Muscle of arm (tissue), 12 donors: ENCODE measurements around the gene NOTO. TPM values are rescaled to one million over a fixed set of nuclear protein-coding genes. Genes with fewer than 3 reads are reported as not detected.
"Not testable (repeated sequence)": the region's sequence is repeated elsewhere in the genome, so short reads cannot be mapped to it uniquely, and the experiment has no call there.

Source experiments
- DNase-seq: peaks from one replicate; pipeline ENCODE4 v3.0.0-alpha.2; 2013
- polyA plus RNA-seq, 12 donors: library from polyadenylated mRNA; unstranded; fragments of 120-200 nt; gene quantifications; one replicate each; pipeline ENCODE4 v1.2.1, GENCODE V29; 2013; ENCODE audit not compliant: insufficient read length in 12 of 12

Gene NOTO
- polyA plus RNA-seq, 12 donors = 0.06 to 0.08 (median 0.07) TPM; not detected in 9

GRCh38 chr2:73197579-73197978 is 4.8 kb upstream of the NOTO start:
- no peak for DNase-seq

- DNase-seq = not testable (repeated sequence)
Measured at GRCh38 chr2:73200281-73200680, 2.1 kb upstream of the NOTO start.

GRCh38 chr2:73203055-73203681 is 794 bp downstream of the NOTO start:
- no peak for DNase-seq

- DNase-seq = no peak
Measured at GRCh38 chr2:73205611-73206010, 3.2 kb downstream of the NOTO start.

GRCh38 chr2:73208258-73208657 is 5.9 kb downstream of the NOTO start:
- no peak for DNase-seq

- DNase-seq = no peak
Measured at GRCh38 chr2:73210019-73210418, 7.6 kb downstream of the NOTO start.

GRCh38 chr2:73210696-73211095 is 8.3 kb downstream of the NOTO start:
- DNase-seq = no peak

GRCh38 chr2:73212098-73212447 is 9.7 kb downstream of the NOTO start:
- no peak for DNase-seq

GRCh38 chr2:73212448-73213176 is 10.2 kb downstream of the NOTO start:
- peak; percentile 49 for DNase-seq

- peak; percentile 84 for DNase-seq
Measured at GRCh38 chr2:73214120-73215035, 12.0 kb downstream of the NOTO start, which contains the start of gene SMYD5. TSS of gene SMYD5 (plus strand) at chr2:73214245. CDS start at chr2:73214267, 22 bp downstream.

GRCh38 chr2:73215254-73215653 is 12.9 kb downstream of the NOTO start:
- no peak for DNase-seq

GRCh38 chr2:73217160-73217559 is 14.8 kb downstream of the NOTO start:
- no peak for DNase-seq

- no peak for DNase-seq
Measured at GRCh38 chr2:73217826-73218225, 15.5 kb downstream of the NOTO start.

- no peak for DNase-seq
Measured at GRCh38 chr2:73218298-73218697, 15.9 kb downstream of the NOTO start.

GRCh38 chr2:73223821-73224220 is 21.4 kb downstream of the NOTO start:
- DNase-seq = no peak

GRCh38 chr2:73225513-73226360 is 23.4 kb downstream of the NOTO start:
- no peak for DNase-seq

- no peak for DNase-seq
Measured at GRCh38 chr2:73227086-73227485, 24.7 kb downstream of the NOTO start.

- no peak for DNase-seq
Measured at GRCh38 chr2:73228631-73229030, 26.3 kb downstream of the NOTO start.

- DNase-seq = peak; percentile 22
Measured at GRCh38 chr2:73232403-73233153, 30.2 kb downstream of the NOTO start.

GRCh38 chr2:73233154-73233931 is 31.0 kb downstream of the NOTO start, which contains the start of gene PRADC1:
TSS of gene PRADC1 (minus strand) at chr2:73233239. CDS start at chr2:73233160, 79 bp downstream.
- peak; percentile 99 for DNase-seq
